Measurements from ENCODE around the gene URB2. TPM values are rescaled to one million over a fixed set of nuclear protein-coding genes. Genes with fewer than 3 reads are reported as not detected.
"Not testable (repeated sequence)": the region's sequence is repeated elsewhere in the genome, so short reads cannot be mapped to it uniquely, and the experiment has no call there.

URB2 gene
- total and polyA plus RNA-seq, 8 donors: 1.5 to 16.8 (median 4.1) TPM; not detected in 1

DNA sequence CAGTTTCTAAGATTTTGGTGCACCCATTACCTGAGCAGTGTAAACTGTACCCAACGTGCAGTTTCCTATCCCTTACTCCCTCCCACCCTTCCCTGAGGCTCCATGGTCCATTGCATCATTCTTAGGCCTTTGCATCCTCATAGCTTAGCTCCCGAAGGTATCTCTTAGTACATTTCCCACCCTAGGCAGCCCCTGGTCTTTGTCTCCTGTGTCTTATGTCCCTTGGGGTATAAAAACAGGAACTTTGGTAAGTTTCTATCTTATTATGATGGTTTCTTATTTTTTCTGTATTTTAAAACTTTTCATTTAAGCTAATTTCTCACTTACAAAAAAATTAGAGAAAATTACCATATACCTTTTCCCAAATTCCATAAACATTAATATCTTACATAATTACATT is 78.1 kb downstream of the URB2 start:
- Histone ChIP-seq H3K4me1 (peaks cover 0 to 12% (median 0%) of the 10 kb centered on the region in 4 donors), H3K27ac (no peak overlapping the region), H3K27me3 (no peaks in the 10 kb centered on the region), H3K4me3 (no peak overlapping the region), H3K9me3 (peaks cover 0 to 10% (median 4%) of the 10 kb centered on the region in 4 donors), H3K36me3 (no peaks in the 10 kb centered on the region)
- WGBS, 5 donors: 62 to 74% (median 69%) methylated on average over 2 of the region's 2 CpGs
- intact Hi-C loops (cut with DNase I; ENCODE audit: low total_unique reads): no loop called here
- DNase-seq: no peak
- TF ChIP-seq POLR2AphosphoS5 (IDR thresholded peaks at IDR 0.05) (no peak), POLR2A (IDR thresholded peaks at IDR 0.05) (no peak), EP300 (IDR thresholded peaks at IDR 0.05) (no peak)

DNA sequence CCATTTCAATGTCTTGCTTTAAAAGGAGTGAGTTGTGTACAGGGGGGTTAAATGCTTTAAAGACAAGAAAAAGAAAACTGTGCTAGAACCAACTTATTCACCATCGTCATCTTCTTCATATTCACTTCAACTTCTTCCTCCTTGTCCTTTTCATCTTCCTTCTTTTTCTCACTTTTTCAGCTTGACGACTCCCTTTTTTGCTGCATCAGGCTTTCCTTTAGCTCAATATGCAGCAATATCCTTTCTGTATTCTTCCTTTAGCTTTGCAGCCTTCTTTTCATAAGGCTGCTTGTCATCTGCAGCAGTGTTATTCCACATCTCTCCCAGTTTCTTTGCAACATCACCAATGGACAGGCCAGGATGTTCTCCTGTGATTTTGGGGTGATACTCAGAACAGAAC is 79.1 kb downstream of the URB2 start:
- WGBS, 5 donors: 81 to 94% (median 88%) methylated on average over 2 of the region's 2 CpGs
- H3K9me3 ChIP-seq: peaks cover 0 to 10% (median 4%) of the 10 kb centered on the region in 4 donors
- H3K36me3 ChIP-seq; H3K27me3 ChIP-seq; H3K4me1 ChIP-seq; intact Hi-C loops (cut with DNase I; ENCODE audit: low total_unique reads); H3K27ac ChIP-seq; DNase-seq; H3K4me3 ChIP-seq: not testable (repeated sequence)

DNA sequence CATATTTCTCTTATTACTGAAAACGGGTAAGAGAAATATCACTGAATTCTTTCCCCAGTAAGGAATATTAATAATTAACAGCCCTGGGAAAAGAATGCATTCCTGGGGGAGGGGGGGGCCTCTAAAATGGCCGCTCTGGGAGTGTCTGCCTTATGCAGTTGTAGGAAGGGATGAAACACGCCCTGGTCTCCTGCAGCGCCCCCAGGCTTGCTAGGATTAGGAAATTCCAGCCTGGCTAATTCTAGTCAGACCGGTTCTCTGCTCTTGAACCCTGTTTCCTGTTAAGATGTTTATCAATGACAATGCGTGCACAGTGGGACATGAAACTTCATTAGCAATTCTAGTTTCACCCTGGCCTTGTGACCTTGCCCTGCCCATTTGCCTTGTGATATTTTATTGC is 81.1 kb downstream of the URB2 start:
- H3K27me3 ChIP-seq; H3K4me1 ChIP-seq; H3K4me3 ChIP-seq; intact Hi-C loops (cut with DNase I; ENCODE audit: low total_unique reads); H3K36me3 ChIP-seq; H3K27ac ChIP-seq; DNase-seq: not testable (repeated sequence)
- 64 to 81% (median 69%) methylated on average over 6 of the region's 6 CpGs for WGBS, 5 donors
- H3K9me3 ChIP-seq: peaks cover 0 to 10% (median 4%) of the 10 kb centered on the region in 4 donors

DNA sequence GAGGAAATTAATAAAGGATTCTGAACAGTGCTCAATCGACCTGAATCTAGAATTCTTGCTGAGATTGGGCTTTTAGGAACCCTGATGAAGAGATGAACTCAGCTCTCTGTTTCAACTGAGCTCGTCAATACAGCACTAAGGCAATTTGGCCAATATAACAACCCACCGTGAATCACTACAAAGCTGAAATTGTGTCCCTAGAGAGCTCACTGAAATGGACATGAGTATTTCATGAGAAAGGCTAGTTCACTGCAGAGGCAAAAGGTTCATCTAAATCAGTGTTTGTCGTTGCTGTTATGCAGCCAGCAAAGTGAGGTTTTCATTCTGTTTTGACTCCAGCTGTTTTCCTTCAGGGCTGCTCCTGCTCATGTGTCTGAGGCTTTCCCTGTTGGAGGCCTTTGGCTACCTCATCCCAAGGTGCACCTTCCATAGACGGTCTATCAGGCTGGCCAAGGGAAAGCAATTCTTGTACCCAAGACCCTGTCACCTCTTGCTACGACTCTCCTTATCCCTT is 83.5 kb downstream of the URB2 start:
- H3K36me3 ChIP-seq: no peaks in the 10 kb centered on the region
- intact Hi-C loops (cut with DNase I; ENCODE audit: low total_unique reads): no loop called here
- TF ChIP-seq EP300 (IDR thresholded peaks at IDR 0.05) (no peak), POLR2AphosphoS5 (IDR thresholded peaks at IDR 0.05) (no peak), POLR2A (IDR thresholded peaks at IDR 0.05) (no peak)
- TF ChIP-seq, protein P1, sequence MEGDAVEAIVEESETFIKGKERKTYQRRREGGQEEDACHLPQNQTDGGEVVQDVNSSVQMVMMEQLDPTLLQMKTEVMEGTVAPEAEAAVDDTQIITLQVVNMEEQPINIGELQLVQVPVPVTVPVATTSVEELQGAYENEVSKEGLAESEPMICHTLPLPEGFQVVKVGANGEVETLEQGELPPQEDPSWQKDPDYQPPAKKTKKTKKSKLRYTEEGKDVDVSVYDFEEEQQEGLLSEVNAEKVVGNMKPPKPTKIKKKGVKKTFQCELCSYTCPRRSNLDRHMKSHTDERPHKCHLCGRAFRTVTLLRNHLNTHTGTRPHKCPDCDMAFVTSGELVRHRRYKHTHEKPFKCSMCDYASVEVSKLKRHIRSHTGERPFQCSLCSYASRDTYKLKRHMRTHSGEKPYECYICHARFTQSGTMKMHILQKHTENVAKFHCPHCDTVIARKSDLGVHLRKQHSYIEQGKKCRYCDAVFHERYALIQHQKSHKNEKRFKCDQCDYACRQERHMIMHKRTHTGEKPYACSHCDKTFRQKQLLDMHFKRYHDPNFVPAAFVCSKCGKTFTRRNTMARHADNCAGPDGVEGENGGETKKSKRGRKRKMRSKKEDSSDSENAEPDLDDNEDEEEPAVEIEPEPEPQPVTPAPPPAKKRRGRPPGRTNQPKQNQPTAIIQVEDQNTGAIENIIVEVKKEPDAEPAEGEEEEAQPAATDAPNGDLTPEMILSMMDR (IDR thresholded peaks at IDR 0.05): no peak
- no peaks in the 10 kb centered on the region for H3K4me1 ChIP-seq
- no peak for DNase-seq
- no peak overlapping the region for H3K4me3 ChIP-seq
- no peak overlapping the region for H3K27ac ChIP-seq
- H3K27me3 ChIP-seq: no peaks in the 10 kb centered on the region
- peaks cover 0 to 10% (median 4%) of the 10 kb centered on the region in 4 donors for H3K9me3 ChIP-seq
- WGBS, 5 donors: 69 to 80% (median 78%) methylated on average over 6 of the region's 6 CpGs

Other genes starting within 250 kb of the URB2 start
- gene ACTA1, start 192.2 kb upstream of the URB2 start, total RNA-seq: under 1 TPM in 2 of 5 donors, not detected in 3; 0.37 to 0.58 TPM
- 10 to 100 TPM in 1 of 3 donors, 1 to 10 TPM in 2; 2.4 to 43.8 (median 2.7) TPM for gene ACTA1, start 192.2 kb upstream of the URB2 start, polyA plus RNA-seq
- gene NUP133, start 117.9 kb upstream of the URB2 start, total RNA-seq: 10 to 100 TPM; 13.2 to 74.7 (median 27.2) TPM
- gene NUP133, start 117.9 kb upstream of the URB2 start, polyA plus RNA-seq: 10 to 100 TPM in 1 of 3 donors, 1 to 10 TPM in 2; 5.5 to 11.0 (median 7.8) TPM
- 10 to 100 TPM in 4 of 5 donors, 1 to 10 TPM in 1; 3.5 to 24.2 (median 19.7) TPM for gene ABCB10, start 67.5 kb upstream of the URB2 start, total RNA-seq
- 1 to 10 TPM; 2.7 to 7.1 (median 3.2) TPM for gene ABCB10, start 67.5 kb upstream of the URB2 start, polyA plus RNA-seq
- 10 to 100 TPM in 3 of 5 donors, 1 to 10 TPM in 1, under 1 TPM in 1; 0.29 to 33.8 (median 18.4) TPM for gene TAF5L, start 125 bp upstream of the URB2 start, total RNA-seq
- 1 to 10 TPM; 5.9 to 9.5 (median 8.2) TPM for gene TAF5L, start 125 bp upstream of the URB2 start, polyA plus RNA-seq

Measured in stomach (tissue), 9 donors.